Astrocyte of the spinal cord (primary cell): ENCODE data around the gene CDIPT.

Experiments used
- DNase-seq: peaks from one replicate; pipeline ENCODE4 v3.0.0; 2011; ENCODE audit warnings: low read depth, low spot score
- H3K4me3 ChIP-seq: 2 replicates; pipeline ENCODE4 v1.5.1; 2011; ENCODE audit warnings: low read depth, mild to moderate bottlenecking, low read length, moderate library complexity
- in situ Hi-C: cut with HindIII; loops from 2 replicates; pipeline ENCODE4 v1.10.0; 2017; ENCODE audit warnings: low sequenced_read_pairs
- TF ChIP-seq, protein P1 (sequence below): IDR thresholded peaks from 2 replicates; pipeline ENCODE4 v1.5.1; 2012; ENCODE audit warnings: low read depth, mild to moderate bottlenecking, low read length, inconsistent platforms

CDIPT gene

DNA sequence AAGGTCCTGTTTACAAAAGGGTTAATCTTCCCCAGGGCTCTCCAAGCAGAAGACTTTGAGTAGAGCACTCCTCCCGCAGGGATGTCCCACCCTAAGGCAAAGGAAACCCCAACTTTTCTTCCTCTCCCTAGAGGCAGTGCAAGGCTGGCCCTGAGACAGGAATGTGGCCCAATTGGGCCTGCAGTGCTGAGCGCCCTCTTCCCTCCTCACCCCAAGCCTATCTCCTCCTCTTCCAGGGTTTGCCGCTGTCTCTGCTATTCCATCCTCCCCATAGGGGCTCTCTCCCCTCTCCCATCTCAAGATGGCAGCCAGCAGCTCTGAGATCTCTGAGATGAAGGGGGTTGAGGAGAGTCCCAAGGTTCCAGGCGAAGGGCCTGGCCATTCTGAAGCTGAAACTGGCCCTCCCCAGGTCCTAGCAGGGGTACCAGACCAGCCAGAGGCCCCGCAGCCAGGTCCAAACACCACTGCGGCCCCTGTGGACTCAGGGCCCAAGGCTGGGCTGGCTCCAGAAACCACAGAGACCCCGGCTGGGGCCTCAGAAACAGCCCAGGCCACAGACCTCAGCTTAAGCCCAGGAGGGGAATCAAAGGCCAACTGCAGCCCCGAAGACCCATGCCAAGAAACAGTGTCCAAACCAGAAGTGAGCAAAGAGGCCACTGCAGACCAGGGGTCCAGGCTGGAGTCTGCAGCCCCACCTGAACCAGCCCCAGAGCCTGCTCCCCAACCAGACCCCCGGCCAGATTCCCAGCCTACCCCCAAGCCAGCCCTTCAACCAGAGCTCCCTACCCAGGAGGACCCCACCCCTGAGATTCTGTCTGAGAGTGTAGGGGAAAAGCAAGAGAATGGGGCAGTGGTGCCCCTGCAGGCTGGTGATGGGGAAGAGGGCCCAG, 50.0 kb downstream of the CDIPT start:
- no peak for DNase-seq
- TF ChIP-seq, protein P1, sequence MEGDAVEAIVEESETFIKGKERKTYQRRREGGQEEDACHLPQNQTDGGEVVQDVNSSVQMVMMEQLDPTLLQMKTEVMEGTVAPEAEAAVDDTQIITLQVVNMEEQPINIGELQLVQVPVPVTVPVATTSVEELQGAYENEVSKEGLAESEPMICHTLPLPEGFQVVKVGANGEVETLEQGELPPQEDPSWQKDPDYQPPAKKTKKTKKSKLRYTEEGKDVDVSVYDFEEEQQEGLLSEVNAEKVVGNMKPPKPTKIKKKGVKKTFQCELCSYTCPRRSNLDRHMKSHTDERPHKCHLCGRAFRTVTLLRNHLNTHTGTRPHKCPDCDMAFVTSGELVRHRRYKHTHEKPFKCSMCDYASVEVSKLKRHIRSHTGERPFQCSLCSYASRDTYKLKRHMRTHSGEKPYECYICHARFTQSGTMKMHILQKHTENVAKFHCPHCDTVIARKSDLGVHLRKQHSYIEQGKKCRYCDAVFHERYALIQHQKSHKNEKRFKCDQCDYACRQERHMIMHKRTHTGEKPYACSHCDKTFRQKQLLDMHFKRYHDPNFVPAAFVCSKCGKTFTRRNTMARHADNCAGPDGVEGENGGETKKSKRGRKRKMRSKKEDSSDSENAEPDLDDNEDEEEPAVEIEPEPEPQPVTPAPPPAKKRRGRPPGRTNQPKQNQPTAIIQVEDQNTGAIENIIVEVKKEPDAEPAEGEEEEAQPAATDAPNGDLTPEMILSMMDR, result no peak
- peak overlapping the region; percentile 61 for H3K4me3 ChIP-seq
- in situ Hi-C loops, result no loop called here

DNA sequence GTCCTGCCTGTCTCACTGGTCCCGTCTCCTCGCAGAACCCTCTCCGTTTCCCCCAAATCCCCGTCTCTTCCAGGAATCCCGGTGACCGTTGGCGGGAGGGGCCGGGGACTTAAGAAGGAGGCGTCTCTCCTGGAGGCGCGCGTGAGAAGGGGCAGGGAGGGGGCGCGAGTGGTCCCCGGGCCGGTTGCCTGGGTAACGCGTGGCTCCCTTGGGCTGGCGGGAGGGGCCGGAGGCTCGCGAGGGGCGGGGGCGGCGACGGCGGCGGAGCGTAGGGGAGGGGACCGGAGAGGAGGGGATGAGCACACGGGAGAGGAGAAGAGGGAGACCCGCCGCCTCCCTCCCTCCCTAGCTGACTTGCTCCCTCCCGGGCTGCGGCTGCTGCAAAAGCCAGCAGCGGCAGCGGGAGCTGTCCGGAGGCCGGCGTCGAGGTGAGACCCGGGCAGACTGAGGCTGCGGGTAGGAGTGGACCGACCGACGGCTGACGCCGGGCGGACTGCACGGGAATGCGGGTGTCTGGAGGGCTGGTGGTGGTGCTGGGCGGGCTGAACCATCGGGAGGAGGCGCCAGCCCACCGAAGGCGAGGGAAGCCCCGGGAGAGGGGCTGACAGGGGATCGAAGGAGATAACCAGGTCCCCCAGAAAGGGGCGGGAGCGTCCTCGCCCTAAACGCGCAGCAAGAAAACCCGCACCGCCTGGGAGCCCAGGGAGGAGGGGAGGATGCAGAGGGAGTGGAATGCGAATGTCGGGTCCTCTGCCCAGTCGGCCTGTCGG, 50.9 kb downstream of the CDIPT start, which contains the start of gene PRRT2:
TSS of gene PRRT2 (plus strand) at position 298 of the 770 bp plus-strand sequence. CDS start 862 bp downstream, outside the sequence.
- DNase-seq, result peak; percentile 54
- in situ Hi-C loops, result no loop called here
- TF ChIP-seq, protein P1, result no peak
- H3K4me3 ChIP-seq, result peak within 1 kb of the TSS; percentile 61

DNA sequence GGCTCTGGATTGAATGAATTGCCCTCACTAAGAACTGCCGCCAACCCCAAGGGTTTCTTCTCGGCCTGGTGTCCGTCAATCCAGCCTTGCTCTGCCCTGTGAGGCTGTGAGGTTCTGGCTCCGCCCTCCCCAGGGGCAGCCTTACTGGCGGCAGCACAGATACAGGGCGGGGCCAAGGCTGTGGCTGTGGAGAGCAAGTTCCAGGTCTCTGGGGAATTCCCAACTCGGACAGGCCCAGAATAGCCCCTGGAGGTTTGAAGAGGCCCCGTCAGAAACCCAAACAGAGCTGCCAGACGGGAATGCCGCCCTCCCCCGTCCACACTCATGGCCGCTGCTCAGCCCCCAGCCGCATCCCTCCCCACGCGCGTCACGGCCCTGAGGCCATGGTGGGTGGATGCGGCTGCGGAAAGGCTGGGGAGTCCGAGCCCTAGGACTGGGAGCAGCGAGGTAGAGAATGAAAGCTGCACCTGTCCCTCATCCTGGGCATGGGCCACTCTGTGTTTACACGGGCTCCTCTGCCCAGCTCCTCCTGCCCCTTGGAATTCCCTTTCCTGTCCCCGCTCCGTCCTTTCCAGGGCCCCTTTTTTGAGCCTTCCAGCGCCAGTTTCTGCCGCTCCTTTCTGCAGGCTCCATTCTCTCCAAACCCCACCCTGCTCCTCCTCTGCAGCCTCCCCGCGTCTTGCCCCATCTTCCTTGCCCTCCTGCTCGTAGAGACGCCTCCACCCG, 51.7 kb downstream of the CDIPT start:
- in situ Hi-C loops, result no loop called here
- TF ChIP-seq, protein P1, result no peak
- peak overlapping the region; percentile 61 for H3K4me3 ChIP-seq
- DNase-seq, result peak; percentile 96

DNA sequence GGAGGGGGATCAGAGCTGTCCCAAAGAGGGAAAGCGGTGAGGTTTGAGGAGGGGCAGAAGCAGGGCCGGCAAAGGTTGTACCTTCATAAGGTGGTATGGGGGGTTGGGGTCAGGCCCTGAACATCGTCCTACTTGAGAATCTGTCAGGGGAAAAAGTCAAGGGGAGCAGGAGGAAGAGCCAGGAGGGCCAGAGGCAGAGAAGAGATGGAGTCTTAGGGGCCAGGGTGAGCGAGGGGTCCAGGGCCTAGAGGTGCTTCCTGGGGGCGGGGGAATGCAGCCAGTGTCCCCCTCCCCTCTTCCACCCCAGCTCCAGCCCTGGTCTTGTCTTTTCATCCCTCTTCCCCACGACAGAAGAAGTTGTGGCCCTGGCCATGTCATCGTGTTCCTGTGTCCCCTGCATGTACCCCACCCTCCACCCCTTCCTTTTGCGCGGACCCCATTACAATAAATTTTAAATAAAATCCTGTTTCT, 52.3 kb downstream of the CDIPT start:
- in situ Hi-C loops, result no loop called here
- H3K4me3 ChIP-seq, result peak overlapping the region; percentile 61
- TF ChIP-seq, protein P1, result no peak
- DNase-seq, result no peak

DNA sequence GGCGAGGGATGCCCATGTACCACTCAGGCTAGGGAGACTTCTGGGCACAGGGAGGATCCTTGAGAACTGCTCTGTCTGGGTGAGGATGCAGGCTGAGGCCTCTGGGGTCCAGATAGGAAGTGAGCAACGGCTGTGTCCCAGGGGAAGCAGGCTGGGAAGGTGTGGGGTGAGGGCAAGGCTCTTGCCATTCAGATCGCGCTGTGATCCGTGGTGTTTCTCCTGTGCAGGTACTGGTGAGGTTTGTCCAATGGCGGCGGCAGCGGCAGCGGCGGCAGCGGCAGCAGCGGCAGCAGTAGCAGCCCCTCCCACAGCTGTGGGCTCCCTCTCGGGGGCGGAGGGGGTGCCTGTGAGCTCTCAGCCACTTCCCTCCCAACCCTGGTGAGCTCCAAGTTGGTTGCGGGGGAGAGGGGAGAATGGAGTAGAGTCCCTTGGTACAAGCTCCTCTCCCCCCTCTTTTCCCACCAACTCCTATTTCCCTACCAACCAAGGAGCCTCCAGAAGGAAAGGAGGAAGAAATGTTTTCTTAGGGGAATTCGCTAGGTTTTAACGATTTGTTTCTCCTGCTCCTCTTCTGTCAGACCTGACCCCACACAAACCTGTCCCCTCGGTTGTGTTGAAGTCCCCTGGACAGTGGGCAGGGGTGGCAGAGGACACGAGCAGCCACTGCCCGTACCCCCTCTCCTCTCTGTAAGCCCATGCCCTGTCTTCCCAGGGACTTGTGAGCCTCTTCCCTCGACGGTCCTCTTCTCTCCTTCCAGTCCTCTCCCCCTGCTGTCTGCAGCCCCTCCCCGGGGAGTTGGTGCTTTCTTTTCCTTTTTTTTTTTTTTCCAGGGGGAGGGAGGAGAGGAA, 53.0 kb downstream of the CDIPT start:
- in situ Hi-C loops, result no loop called here
- H3K4me3 ChIP-seq, result no peak overlapping the region
- no peak for DNase-seq
- TF ChIP-seq, protein P1, result no peak
